A549 (cell line): ENCODE results near the gene SPIRE2. TPM values are rescaled to one million over a fixed set of nuclear protein-coding genes. Genes with fewer than 3 reads are reported as not detected.

Experiments
- ATAC-seq, 2 experiments: fragments of 200-7000 bp in 1 of 2; fragments of >200 bp in 1 of 2; cut with Nextera tagmentation in 1 of 2; cut with Tn5 transposase in 1 of 2; 3 replicates each; pipeline versions ENCODE4 v1.8.0 to v1.9.1; 2018 to 2020; ENCODE audit warnings: mild to moderate bottlenecking in 1 of 2, moderate library complexity in 1 of 2
- CTCF ChIA-PET: fragments of 300-600 bp; sonication (Branson Sonifier 250); formaldehyde crosslinking; extraction: SDS; loops from one replicate; lab custom pipeline; 2021; ENCODE audit warnings: antibody characterized with exemption, inconsistent platforms; lab: Yijun Ruan, JAX
- POLR2A ChIA-PET: fragments of 350-600 bp; formaldehyde crosslinking; extraction: SDS; loops from one replicate; lab custom pipeline; 2021; ENCODE audit warnings: antibody characterized with exemption, inconsistent platforms; lab: Yijun Ruan, JAX
- DNase-seq, 2 experiments: peaks; one replicate each; pipeline versions ENCODE4 v3.0.0 to v3.0.0-alpha.2; 2011 to 2016; ENCODE audit warnings: low read depth in 1 of 2, low spot score in 1 of 2
- FAIRE-seq: peaks from 2 replicates; lab custom pipeline; 2011; peaks lifted over from hg19 to GRCh38; lab: Jason Lieb, UNC
- H3K27ac ChIP-seq, 2 experiments: fragments of >200 bp; sonication (Bioruptor Twin); formaldehyde crosslinking; 3 replicates each; pipeline ENCODE4 v1.5.1; 2016 to 2017
- H3K4me1 ChIP-seq: fragments of >200 bp; sonication (Bioruptor Twin); formaldehyde crosslinking; 3 replicates; pipeline ENCODE4 v1.6.1; 2016
- H3K4me2 ChIP-seq: fragments of >200 bp; sonication (Bioruptor Twin); formaldehyde crosslinking; 3 replicates; pipeline ENCODE4 v1.6.1; 2016
- H3K4me3 ChIP-seq: fragments of >200 bp; sonication (Bioruptor Twin); formaldehyde crosslinking; 3 replicates; pipeline ENCODE4 v1.5.1; 2016
- H3K9me3 ChIP-seq: fragments of >200 bp; sonication (Bioruptor Twin); formaldehyde crosslinking; 3 replicates; pipeline ENCODE4 v1.6.1; 2016
- BCL3 ChIP-seq: fragments of >200 bp; sonication (Bioruptor Twin); formaldehyde crosslinking; IDR thresholded peaks from 3 replicates; pipeline ENCODE4 v1.6.1; 2016
- CBX2 ChIP-seq: fragments of 200-600 bp; sonication (generic); IDR thresholded peaks from 2 replicates; pipeline ENCODE4 v1.6.1; 2016; ENCODE audit warnings: low read depth, mild to moderate bottlenecking, borderline replicate concordance
- CEBPB ChIP-seq, 2 experiments: fragments of >200 bp in 1 of 2; sonication (Bioruptor Twin) in 1 of 2; formaldehyde crosslinking in 1 of 2; IDR thresholded peaks; 2 replicates each; pipeline ENCODE4 v1.6.1; 2012 to 2016
- CHD2 ChIP-seq: fragments of 150-350 bp; IDR thresholded peaks from 2 replicates; pipeline ENCODE4 v1.6.1; 2014; ENCODE audit warnings: low read length; ENCODE audit not compliant: partially characterized antibody
- CHD4 ChIP-seq: fragments of 200-600 bp; sonication (generic); IDR thresholded peaks from 2 replicates; pipeline ENCODE4 v1.6.1; 2016; ENCODE audit warnings: antibody characterized with exemption, mild to moderate bottlenecking, borderline replicate concordance
- EHMT2 ChIP-seq: fragments of 200-600 bp; sonication (generic); IDR thresholded peaks from 2 replicates; pipeline ENCODE4 v1.6.1; 2016; ENCODE audit warnings: antibody characterized with exemption, low read depth, mild to moderate bottlenecking, moderate library complexity
- FOSB ChIP-seq: fragments of 250-450 bp; sonication (Bioruptor Pico); IDR thresholded peaks from 2 replicates; pipeline ENCODE4 v1.5.0; 2020; ENCODE audit warnings: mild to moderate bottlenecking, moderate library complexity
- HDAC2 ChIP-seq: fragments of 200-600 bp; sonication (generic); IDR thresholded peaks from 2 replicates; pipeline ENCODE4 v1.6.1; 2016
- HES2 ChIP-seq: fragments of >200 bp; sonication (Bioruptor Twin); formaldehyde crosslinking; IDR thresholded peaks from 2 replicates; pipeline ENCODE4 v1.6.1; 2016
- HEYL ChIP-seq: fragments of 250-450 bp; sonication (Bioruptor Pico); IDR thresholded peaks from 2 replicates; pipeline ENCODE4 v1.8.0; 2021; ENCODE audit warnings: mild to moderate bottlenecking, moderate library complexity
- HOXB13 ChIP-seq: fragments of 250-450 bp; sonication (Bioruptor Pico); IDR thresholded peaks from 2 replicates; pipeline ENCODE4 v1.5.0; 2020; ENCODE audit warnings: low read depth, mild to moderate bottlenecking, moderate library complexity
- HOXB5 ChIP-seq: fragments of 250-450 bp; sonication (Bioruptor Pico); IDR thresholded peaks from 2 replicates; pipeline ENCODE4 v1.5.0; 2020; ENCODE audit warnings: mild to moderate bottlenecking, moderate library complexity
- JUN ChIP-seq, 2 experiments: fragments of >200 bp; sonication (Bioruptor Twin); formaldehyde crosslinking; IDR thresholded peaks; 2 replicates in 1 of 2; 3 replicates in 1 of 2; pipeline ENCODE4 v1.6.1; 2016 to 2017
- KDM1A ChIP-seq: fragments of 200-600 bp; sonication (generic); IDR thresholded peaks from 2 replicates; pipeline ENCODE4 v1.6.1; 2016; ENCODE audit warnings: low read depth, mild to moderate bottlenecking
- MAZ ChIP-seq: fragments of 150-350 bp; IDR thresholded peaks from 2 replicates; pipeline ENCODE4 v1.6.1; 2014; ENCODE audit warnings: antibody characterized with exemption, low read depth, low read length, borderline replicate concordance
- RCOR1 ChIP-seq: fragments of 150-350 bp; IDR thresholded peaks from 2 replicates; pipeline ENCODE4 v1.6.1; 2014; ENCODE audit warnings: antibody characterized with exemption, low read length, low read depth
- RNF2 ChIP-seq: fragments of 200-600 bp; sonication (generic); IDR thresholded peaks from 2 replicates; pipeline ENCODE4 v1.6.1; 2016; ENCODE audit warnings: low read depth, mild to moderate bottlenecking, antibody characterized with exemption, moderate library complexity, borderline replicate concordance
- SMC3 ChIP-seq: fragments of >200 bp; sonication (Bioruptor Twin); formaldehyde crosslinking; IDR thresholded peaks from 3 replicates; pipeline ENCODE4 v1.6.1; 2018; ENCODE audit warnings: inconsistent platforms
- USF2 ChIP-seq: fragments of 450-650 bp; IDR thresholded peaks from 2 replicates; pipeline ENCODE4 v1.6.1; 2014; ENCODE audit warnings: antibody characterized with exemption
- ZSCAN20 ChIP-seq: fragments of 250-450 bp; sonication (Bioruptor Pico); IDR thresholded peaks from 2 replicates; pipeline ENCODE4 v1.8.0; 2022; ENCODE audit warnings: mild to moderate bottlenecking, moderate library complexity
- WGBS: methylation state at CpG from one replicate; pipeline ENCODE4 v1.1.6; 2017; ENCODE audit errors: missing lambda C conversion rate; 5-methylcytosine and 5-hydroxymethylcytosine counted together
- polyA plus RNA-seq, 4 experiments: library from polyadenylated mRNA; depleted of rRNA in 3 of 4; stranded (reverse); fragments of >200 nt; fragmentation: RNase III in 1 of 4; extraction: RNeasy Plus Mini Kit Qiagen cat#74134 plus additional on column Dnase treatment in 1 of 4; gene quantifications; 2 replicates in 3 of 4; 3 replicates in 1 of 4; pipeline ENCODE4 v1.2.3, GENCODE V29; 2011 to 2017
- TF ChIP-seq, protein P1 (sequence below): IDR thresholded peaks from 2 replicates; pipeline ENCODE4 v1.6.1; 2012

Gene SPIRE2
- polyA plus RNA-seq, 2 of the 4 experiments (the other 2 are of a cell fraction), result 6.0 to 9.9 TPM

DNA sequence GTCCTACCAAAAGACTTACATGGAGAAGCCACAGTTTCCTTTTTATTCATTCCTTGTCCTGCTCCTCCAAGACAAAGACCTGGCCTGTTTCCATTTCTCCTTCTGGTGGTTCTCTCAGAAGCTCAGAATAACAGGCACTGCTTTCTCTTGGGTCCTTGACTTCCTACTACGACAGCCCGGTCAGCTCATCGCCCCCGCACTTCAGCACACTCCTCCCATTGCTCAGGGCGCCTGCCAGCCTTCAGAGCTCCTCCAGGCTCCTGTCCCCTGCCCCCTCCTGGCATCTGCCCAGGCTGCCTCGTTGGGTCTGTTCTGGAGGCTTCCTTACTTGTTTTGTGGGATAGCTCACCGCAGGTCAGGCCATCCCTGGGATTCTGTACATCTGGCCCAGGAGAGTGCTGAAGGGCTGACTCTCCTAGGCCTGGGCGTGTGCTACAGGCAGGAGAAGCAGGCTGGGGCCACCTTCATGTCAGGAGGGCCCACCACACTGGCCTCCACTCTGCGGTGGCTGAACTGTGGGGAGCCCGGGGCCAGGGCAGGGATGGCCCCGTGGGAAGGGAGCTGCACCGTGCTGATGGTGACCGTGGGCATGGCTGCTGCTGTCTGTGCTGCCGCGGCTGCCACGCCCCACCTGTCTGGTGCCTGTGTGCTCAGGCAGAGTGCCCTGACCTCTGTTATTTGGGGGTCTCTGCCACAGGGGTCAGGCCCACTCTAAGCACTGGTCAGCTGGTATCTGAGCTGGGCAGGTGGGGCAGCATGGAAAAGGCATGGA is 62.8 kb downstream of the SPIRE2 start:
- FAIRE-seq (no peak), DNase-seq (no peak), ATAC-seq (no peak)
- Histone ChIP-seq H3K27ac (no peak overlapping the region), H3K4me1 (no peaks in the 10 kb centered on the region), H3K9me3 (no peaks in the 10 kb centered on the region), H3K4me3 (no peak overlapping the region), H3K4me2 (no peak overlapping the region)
- 93% methylated on average over 14 of the region's 16 CpGs for WGBS
- TF ChIP-seq ZSCAN20 (CRISPR knock-in tag) (no peak), CHD4 (no peak), HOXB13 (CRISPR knock-in tag) (no peak), RNF2 (no peak), HES2 (no peak)
- CTCF ChIA-PET, result interaction anchor here (0.8 to 1.6 kb wide), 5 partner anchors 10 to 191 kb away, joined by 3 to 6 read pairs (median 4); partner anchors contain the start of gene DEF8
- POLR2A ChIA-PET, result no interaction called here

- WGBS, result 91% methylated on average over 14 of the region's 18 CpGs
- no peaks in the 10 kb centered on the region for H3K9me3 ChIP-seq
- H3K4me3 ChIP-seq, result no peak overlapping the region
- TF ChIP-seq CBX2, result no peak
- no peak for TF ChIP-seq EHMT2
- no peak for TF ChIP-seq KDM1A
- no peak for TF ChIP-seq MAZ
- no peak for TF ChIP-seq USF2
- no peak for TF ChIP-seq JUN (IDR thresholded peaks at IDR 0.05)
- no peak for TF ChIP-seq RCOR1
- no peak for TF ChIP-seq FOSB (CRISPR knock-in tag)
- TF ChIP-seq, protein P1, sequence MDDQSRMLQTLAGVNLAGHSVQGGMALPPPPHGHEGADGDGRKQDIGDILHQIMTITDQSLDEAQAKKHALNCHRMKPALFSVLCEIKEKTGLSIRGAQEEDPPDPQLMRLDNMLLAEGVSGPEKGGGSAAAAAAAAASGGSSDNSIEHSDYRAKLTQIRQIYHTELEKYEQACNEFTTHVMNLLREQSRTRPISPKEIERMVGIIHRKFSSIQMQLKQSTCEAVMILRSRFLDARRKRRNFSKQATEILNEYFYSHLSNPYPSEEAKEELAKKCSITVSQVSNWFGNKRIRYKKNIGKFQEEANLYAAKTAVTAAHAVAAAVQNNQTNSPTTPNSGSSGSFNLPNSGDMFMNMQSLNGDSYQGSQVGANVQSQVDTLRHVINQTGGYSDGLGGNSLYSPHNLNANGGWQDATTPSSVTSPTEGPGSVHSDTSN, result no peak
- H3K4me1 ChIP-seq, result no peaks in the 10 kb centered on the region
- FAIRE-seq (no peak), ATAC-seq (peak; percentile 56 to 57; a peak in 5 of 6 replicates), DNase-seq (no peak)
- H3K4me2 ChIP-seq, result no peak overlapping the region
- CTCF ChIA-PET, result interaction anchor here (0.8 to 2.3 kb wide), 3 partner anchors 16 to 192 kb away, joined by 3 to 6 read pairs (median 6); no protein-coding TSS in a partner anchor
- POLR2A ChIA-PET, result no interaction called here
- H3K27ac ChIP-seq, result no peak overlapping the region
Measured at GRCh38 chr16:89892055-89892630, 63.9 kb downstream of the SPIRE2 start.

DNA sequence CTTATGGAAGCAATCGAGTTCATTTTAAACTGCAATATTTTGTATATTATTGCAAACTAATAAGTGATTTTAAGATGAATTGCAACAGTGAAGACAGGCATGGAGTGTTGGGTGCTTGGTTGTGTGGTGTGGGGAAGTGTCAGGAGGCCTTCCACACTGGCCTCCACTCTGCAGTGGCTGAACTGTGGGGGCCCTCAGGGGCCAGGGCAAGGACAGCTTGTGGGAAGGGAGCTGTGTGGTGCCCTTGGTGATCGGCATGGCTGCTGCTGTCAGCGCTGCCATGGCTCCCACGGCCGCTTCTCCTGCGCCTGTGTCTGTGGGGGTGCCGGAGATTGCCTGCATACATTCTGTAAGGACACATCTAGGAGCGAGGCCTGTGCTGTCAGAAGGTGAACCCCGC is 64.4 kb downstream of the SPIRE2 start:
- Histone ChIP-seq H3K4me1 (no peaks in the 10 kb centered on the region), H3K4me2 (no peak overlapping the region), H3K27ac (no peak overlapping the region)
- ATAC-seq, result no peak
- CTCF ChIA-PET, result interaction anchor here (0.8 to 3.5 kb wide), 5 partner anchors 10 to 31 kb away, joined by 3 to 19 read pairs (median 6); no protein-coding TSS in a partner anchor
- no peak for TF ChIP-seq JUN (IDR thresholded peaks at IDR 0.05)
- TF ChIP-seq SMC3, result no peak
- TF ChIP-seq CEBPB (IDR thresholded peaks at IDR 0.05), result no peak
- TF ChIP-seq HOXB5 (CRISPR knock-in tag), result no peak
- TF ChIP-seq HEYL (CRISPR knock-in tag), result no peak
- no peak for TF ChIP-seq CHD2
- TF ChIP-seq BCL3, result no peak
- TF ChIP-seq HDAC2, result no peak
- TF ChIP-seq, all 56 proteins: peak for 0
- WGBS, result 91% methylated on average over 8 of the region's 9 CpGs
- Histone ChIP-seq H3K9me3 (no peaks in the 10 kb centered on the region), H3K4me3 (no peak overlapping the region)
- POLR2A ChIA-PET, result no interaction called here
- DNase-seq, result no peak
- no peak for FAIRE-seq
